HG03108 (cell line): ENCODE results near the gene KLK2.
A peak's percentile ranks its signal among the peaks of the same experiment; 100 is the strongest.

ENCODE experiments used
- ATAC-seq: cut with Tn5 transposase; IDR thresholded peaks from one replicate; pipeline ENCODE4 v1.9.1; 2021; ENCODE audit warnings: moderate library complexity; ENCODE audit not compliant: unreplicated experiment

KLK2 gene

DNA sequence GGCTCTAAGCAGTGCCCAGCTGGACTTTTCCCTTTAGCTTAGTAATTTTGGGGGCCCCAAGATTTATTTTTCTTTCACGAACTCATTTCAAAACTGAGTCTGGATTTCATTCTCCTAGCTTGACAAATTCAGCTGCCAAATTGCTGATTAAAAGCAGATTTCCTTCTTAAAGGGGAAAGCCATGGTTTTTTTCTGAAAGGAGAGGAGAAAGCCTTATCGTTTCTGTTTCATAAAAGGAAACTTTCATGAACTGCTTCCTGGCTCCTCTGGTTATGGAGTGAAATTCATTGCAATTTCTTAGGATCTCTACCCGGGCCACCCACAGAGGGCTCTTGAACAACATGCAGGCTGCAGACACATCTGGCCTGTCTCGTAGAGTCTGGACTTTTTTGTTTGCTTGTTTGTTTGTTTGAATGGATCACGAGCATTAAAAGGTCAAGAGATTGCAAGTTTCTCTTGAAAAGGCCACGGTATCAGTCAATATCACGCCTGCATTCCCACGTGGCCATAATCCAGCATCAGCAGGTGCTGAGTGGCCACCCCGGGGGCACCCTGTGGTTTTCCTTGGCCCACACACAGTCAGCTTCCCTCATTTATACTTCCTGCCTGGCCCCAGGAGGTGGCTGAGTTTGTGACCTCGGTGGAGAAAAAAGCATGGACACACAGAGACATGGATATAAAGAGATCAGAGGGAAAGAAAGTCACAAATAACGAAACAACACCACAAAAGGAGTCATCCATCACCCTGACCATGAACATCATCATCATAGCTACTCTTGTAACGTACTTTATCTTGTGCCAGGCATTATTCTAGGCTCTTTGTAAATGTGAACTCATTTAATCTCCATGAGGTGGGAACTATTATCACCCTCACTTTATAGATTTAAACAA lies 48.4 kb downstream of the KLK2 start:
- ATAC-seq, result no peak

GRCh38 chr19:50922317-50922853 lies 49.1 kb downstream of the KLK2 start:
- peak; percentile 67 for ATAC-seq

GRCh38 chr19:50924586-50924985 lies 51.3 kb downstream of the KLK2 start:
- no peak for ATAC-seq

- ATAC-seq, result no peak
Observed at GRCh38 chr19:50925734-50926133, 52.5 kb downstream of the KLK2 start.

- ATAC-seq, result no peak
Observed at GRCh38 chr19:50926144-50926543, 52.9 kb downstream of the KLK2 start.

GRCh38 chr19:50928831-50929230 lies 55.6 kb downstream of the KLK2 start:
- ATAC-seq, result no peak
